GM18858 (cell line): Measurements from ENCODE around the gene ANKS6.

Experiments
- ATAC-seq: cut with Tn5 transposase; IDR thresholded peaks from one replicate; pipeline ENCODE4 v1.9.1; 2021; ENCODE audit not compliant: unreplicated experiment

Gene ANKS6

GRCh38 chr9:98740226-98740881 lies 56.0 kb downstream of the ANKS6 start:
- no peak for ATAC-seq

GRCh38 chr9:98738741-98739140 lies 57.6 kb downstream of the ANKS6 start:
- ATAC-seq: no peak

DNA sequence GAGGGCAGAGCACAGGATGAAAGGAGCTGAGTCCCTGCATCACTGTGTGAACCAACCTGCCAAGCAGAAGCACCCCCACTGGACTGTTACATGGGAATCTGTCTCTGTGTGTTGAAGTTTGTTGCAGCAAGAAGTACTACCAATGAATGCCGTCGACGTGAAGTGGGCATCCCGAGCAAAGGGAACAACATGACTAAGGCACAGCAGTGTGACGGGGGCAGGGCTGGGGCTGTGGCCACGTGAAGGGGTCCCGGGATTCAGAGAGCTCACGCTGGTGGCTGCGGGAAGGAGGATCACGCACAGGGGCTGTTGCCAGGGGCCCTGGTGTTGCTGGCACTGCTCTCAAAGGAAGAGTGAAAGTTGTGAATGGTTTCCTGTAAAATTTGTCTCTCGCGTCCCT lies 60.1 kb downstream of the ANKS6 start:
- no peak for ATAC-seq

GRCh38 chr9:98732801-98733200 lies 63.6 kb downstream of the ANKS6 start:
- ATAC-seq: no peak

DNA sequence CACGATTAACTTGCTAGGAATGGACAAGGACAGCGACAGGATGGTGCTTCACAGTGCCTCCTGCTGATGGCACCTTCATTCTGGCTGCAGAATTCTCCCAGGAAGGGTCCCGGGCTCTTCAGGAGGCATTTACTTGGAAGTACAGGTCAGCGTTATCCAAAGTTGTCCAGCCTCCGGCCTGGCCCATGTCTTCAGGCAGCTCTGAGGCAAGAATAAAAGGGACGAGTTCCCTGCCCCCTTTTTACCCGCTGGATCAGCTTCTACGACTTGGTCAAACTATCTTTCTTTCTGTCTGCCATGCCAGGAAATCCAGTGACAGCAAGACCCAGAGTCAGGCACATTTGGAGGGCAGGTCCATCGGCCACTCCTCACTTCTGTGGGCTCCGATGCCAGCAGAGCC lies 64.3 kb downstream of the ANKS6 start:
- ATAC-seq: no peak

GRCh38 chr9:98730871-98731270 lies 65.5 kb downstream of the ANKS6 start:
- no peak for ATAC-seq

DNA sequence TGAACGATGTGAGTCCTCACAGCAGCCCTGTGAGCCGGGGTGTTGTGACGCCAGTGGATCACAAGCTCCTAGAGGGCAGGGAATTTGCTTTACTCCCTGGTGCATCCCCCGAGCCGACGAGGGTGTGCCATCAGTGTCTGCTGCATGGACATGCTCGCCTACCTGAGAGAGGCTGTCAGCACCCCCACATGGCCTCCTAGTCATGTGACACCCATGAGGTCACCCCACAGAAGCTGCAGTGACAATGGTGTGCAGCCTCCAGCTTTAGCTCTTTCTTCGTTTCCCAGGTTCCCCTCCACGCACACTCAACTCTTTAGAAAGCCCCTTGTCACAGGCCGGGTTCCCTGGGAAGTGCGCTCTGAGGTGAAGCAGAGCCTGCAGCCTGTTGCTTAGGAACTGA lies 67.9 kb downstream of the ANKS6 start:
- ATAC-seq: no peak

DNA sequence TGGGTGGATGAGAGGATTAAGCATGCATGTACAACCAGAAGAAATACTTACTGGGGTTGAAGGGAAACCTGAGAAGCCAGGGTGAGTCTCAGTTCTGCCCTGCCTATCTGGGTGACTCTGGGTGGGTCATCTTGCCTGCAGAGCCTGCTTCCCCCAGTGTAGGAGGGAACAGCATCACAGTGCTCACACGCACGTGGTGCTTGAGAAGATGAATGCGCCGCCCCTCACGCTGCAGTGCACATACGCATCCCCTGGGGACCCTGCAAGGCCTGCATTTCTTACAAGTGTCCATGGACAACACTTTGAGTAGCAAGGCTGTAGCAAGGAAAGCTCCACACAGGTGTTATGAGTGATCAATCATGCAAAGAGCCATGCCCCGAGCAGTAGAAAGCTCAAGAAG lies 68.9 kb downstream of the ANKS6 start:
- no peak for ATAC-seq

GRCh38 chr9:98726735-98727134 lies 69.6 kb downstream of the ANKS6 start:
- ATAC-seq: no peak

GRCh38 chr9:98724810-98725530 lies 71.4 kb downstream of the ANKS6 start:
- ATAC-seq: no peak

- no peak for ATAC-seq
These were observed 74.7 kb downstream of the ANKS6 start for GRCh38 chr9:98721643-98722042.

DNA sequence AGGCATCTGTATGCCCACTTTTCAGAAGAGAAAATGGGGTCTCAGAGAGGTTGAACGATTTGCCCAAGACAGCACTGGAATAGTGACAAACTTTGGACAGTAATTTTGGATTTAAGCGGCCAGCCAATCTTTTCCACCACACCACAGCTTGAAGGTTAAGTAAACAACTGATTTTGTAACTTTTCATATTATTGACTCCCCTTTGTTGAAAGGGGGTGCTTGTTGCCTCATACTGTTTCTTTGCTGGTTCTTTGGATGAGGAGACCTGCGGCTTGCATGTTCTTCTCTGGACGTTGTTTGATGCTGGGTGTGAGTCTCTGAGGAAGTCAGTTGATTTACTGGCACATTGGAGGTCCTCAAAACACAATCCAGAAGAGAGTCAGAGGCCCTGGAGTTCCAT lies 76.0 kb downstream of the ANKS6 start:
- no peak for ATAC-seq

DNA sequence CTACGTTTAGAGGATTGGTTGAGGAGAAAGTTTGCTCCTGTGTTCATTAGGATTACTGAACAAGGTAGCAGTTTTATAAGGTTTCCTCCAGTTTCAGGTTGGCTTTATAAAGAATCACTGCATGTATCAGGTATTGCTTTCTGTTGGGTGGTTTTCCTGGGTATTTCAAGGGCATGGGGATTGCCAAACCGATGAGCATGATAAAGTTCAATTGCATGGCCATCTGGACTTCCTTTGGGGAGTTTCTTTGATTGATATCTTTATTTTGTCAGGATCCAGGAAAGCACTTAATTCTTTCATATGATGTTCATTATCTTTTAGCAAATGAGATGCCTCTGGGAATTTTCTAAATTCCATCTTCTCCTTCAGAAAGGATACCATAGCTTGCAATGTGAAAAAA lies 77.3 kb downstream of the ANKS6 start:
- no peak for ATAC-seq

DNA sequence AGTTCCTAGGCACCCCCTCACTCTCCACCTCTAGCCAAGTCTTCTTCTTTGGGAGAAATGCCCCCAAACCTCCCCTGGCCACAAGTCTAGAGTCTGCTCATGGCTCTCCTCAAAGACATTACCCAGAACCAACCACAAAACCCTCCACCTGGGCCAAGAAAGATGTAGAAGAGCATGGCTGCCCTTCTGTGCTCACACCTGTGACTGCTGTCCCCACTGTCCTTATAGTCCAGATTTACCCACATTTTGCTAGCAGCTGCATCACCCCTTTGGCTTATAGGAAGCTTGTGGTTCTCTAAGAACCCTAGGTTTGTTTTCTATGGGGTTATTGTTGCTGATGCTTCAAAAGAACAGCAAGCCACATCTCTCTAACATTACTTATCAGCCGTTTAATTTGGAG lies 81.5 kb downstream of the ANKS6 start:
- no peak for ATAC-seq

DNA sequence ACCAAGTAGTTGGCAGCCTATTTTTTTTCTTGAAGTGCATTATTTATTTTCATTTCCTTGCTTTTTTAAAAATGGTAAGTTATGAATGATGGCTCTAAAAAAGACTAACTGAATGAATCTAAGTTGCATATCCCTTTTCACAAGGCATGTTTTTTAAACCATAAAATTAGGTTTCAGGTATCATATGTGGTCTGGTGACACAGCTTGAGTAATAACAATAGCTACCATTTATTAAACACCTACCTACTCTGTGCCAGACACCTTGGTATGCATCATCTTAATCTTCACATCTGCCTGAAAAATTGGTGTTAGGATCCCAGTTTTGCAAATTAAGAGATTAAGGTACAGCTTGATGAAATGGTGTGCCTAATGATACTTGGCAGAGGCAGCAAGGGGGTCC lies 83.4 kb downstream of the ANKS6 start:
- no peak for ATAC-seq

- ATAC-seq: no peak
These were observed 86.1 kb downstream of the ANKS6 start for GRCh38 chr9:98709968-98710965.

GRCh38 chr9:98708933-98709911 lies 87.1 kb downstream of the ANKS6 start, which contains the start of gene GABBR2:
GABBR2 (minus strand) TSS chr9:98708935; CDS start chr9:98708737, 198 bp downstream.
- ATAC-seq: no peak

- ATAC-seq: no peak
These were observed 88.0 kb downstream of the ANKS6 start for GRCh38 chr9:98708103-98708932.
